ENCODE results near the gene PLK4.

DNA sequence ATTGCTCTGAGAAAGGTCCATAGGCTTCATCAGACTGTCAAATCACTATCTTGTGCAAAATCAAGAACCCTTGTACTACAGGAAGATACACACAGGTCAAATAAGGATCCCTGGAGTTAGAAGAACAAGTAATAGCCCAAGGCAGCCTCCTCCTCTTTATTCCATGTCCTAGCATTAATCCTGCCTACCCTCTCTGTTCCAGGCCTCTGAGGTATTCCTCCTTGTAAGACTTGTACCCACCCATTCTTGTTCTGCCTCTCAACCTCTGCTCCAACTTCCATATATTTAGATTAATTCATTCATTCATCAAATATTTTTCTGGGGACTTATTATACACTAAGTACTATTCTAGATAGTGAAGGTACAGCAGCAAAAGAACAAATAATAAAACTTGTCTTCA, 10.4 kb upstream of the PLK4 start:
- TF ChIP-seq, protein P1, sequence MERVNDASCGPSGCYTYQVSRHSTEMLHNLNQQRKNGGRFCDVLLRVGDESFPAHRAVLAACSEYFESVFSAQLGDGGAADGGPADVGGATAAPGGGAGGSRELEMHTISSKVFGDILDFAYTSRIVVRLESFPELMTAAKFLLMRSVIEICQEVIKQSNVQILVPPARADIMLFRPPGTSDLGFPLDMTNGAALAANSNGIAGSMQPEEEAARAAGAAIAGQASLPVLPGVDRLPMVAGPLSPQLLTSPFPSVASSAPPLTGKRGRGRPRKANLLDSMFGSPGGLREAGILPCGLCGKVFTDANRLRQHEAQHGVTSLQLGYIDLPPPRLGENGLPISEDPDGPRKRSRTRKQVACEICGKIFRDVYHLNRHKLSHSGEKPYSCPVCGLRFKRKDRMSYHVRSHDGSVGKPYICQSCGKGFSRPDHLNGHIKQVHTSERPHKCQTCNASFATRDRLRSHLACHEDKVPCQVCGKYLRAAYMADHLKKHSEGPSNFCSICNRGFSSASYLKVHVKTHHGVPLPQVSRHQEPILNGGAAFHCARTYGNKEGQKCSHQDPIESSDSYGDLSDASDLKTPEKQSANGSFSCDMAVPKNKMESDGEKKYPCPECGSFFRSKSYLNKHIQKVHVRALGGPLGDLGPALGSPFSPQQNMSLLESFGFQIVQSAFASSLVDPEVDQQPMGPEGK (CRISPR knock-in tag; IDR thresholded peaks at IDR 0.05; ENCODE audit: borderline replicate concordance), result no peak
- TF ChIP-seq ZFP30 (CRISPR knock-in tag; IDR thresholded peaks at IDR 0.05) (no peak), ZNF70 (CRISPR knock-in tag; IDR thresholded peaks at IDR 0.05) (no peak), ESRRG (CRISPR knock-in tag; IDR thresholded peaks at IDR 0.05) (no peak)

Measured in SK-N-SH treated with all-trans-retinoic acid at 6 μM for 48 hours (cell line).